ENCODE data around the gene SEMA3G.

Gene SEMA3G

DNA sequence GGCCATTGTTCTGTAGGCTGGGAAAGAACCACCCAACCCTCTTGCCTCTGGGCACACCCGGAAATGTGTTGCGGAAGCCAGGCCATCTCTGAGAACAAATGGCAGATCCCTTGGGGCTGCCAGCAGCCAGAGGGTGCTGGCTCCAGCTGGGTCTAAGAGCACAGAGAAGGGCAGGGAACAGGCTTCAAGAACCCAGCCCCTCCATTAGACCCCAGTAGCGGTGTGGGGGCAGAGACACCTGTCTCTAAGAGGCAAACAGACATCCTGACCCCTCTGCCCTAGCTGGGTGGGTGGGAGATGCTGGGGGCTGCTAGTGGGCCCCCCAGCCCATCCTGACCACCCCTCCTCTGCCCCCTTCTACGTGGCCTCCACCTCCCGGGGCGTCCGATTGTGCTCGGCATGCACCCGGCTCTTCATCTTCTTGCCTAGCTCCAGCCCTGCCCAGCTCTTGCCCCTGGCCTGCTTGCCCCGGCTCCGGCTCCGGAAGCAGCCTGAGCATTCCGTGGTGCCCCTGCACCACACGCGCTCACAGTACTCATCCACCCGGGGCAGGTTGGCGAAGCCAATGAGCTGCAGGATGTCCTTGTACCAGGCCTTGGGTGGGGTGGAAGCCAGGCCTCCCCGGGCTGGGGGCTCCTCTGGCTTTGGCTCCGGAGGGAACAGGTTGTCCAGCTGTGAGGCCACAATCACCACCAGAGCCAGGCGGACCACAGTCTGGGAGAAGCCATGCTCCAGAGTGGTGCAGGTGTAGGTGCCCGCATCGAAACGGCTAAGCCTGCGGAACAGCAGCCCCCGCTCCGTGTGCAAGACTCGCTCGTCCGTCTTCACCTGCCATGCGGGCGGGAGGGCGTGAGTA is 9.4 kb downstream of the SEMA3G start:
- no peak overlapping the region for H3K4me3 ChIP-seq (ENCODE audit: low read length)
- DNase-seq (ENCODE audit: low read depth), result no peak
- no peak for TF ChIP-seq CTCF (conservative IDR thresholded peaks at IDR 0.05; ENCODE audit: low read length)

- DNase-seq (ENCODE audit: low read depth), result no peak
- no peak for TF ChIP-seq CTCF (conservative IDR thresholded peaks at IDR 0.05; ENCODE audit: low read length)
- H3K4me3 ChIP-seq (ENCODE audit: low read length), result no peak overlapping the region
Observed at GRCh38 chr3:52434491-52435115, 10.3 kb downstream of the SEMA3G start.

DNA sequence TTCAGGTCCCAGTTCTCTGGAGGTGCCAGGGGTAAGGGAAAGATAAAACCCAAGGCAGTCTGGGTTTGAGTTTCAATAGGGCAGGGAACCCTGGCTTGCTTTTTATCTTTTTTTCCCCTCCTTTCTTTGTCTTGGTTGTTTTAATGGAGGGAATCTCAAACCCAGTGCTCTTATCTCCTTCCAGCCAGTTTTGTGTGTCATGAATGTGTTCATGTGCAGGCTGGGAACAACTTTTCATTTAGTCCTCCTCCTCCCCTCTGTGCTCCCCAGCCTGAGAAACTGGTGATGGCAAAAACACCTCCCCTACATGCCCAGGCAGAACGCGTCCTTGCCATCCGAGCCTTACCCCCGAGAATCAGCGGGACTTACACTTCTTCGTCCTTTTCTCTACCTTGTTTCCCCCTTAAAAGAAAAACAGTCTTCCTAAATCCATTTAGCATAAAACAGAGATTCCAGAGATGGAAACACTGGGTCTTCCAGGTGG is 10.9 kb downstream of the SEMA3G start:
- DNase-seq (ENCODE audit: low read depth), result no peak
- TF ChIP-seq CTCF (conservative IDR thresholded peaks at IDR 0.05; ENCODE audit: low read length), result no peak

GRCh38 chr3:52433328-52433995 is 11.4 kb downstream of the SEMA3G start:
- H3K4me3 ChIP-seq (ENCODE audit: low read length), result no peak overlapping the region
- TF ChIP-seq CTCF (conservative IDR thresholded peaks at IDR 0.05; ENCODE audit: low read length), result no peak
- DNase-seq (ENCODE audit: low read depth), result no peak

More for the DNA sequence above, 10.9 kb downstream of the SEMA3G start:
- H3K4me3 ChIP-seq (ENCODE audit: low read length), result no peak overlapping the region

- TF ChIP-seq CTCF (conservative IDR thresholded peaks at IDR 0.05; ENCODE audit: low read length), result no peak
- H3K4me3 ChIP-seq (ENCODE audit: low read length), result no peak overlapping the region
- no peak for DNase-seq (ENCODE audit: low read depth)
Observed at GRCh38 chr3:52432691-52433141, 12.2 kb downstream of the SEMA3G start.

GRCh38 chr3:52432225-52432624 is 12.7 kb downstream of the SEMA3G start:
- H3K4me3 ChIP-seq (ENCODE audit: low read length), result no peak overlapping the region
- DNase-seq (ENCODE audit: low read depth), result no peak
- no peak for TF ChIP-seq CTCF (conservative IDR thresholded peaks at IDR 0.05; ENCODE audit: low read length)

Data from AG10803 (cell line).